Ureter (tissue), 1 donor: ENCODE data around the gene CEACAM21. TPM values are rescaled to one million over a fixed set of nuclear protein-coding genes. Genes with fewer than 3 reads are reported as not detected.
A peak's percentile ranks its signal among the peaks of the same experiment; 100 is the strongest.

Source experiments
- DNase-seq: peaks from one replicate; pipeline ENCODE4 v3.0.0-alpha.2; 2020; ENCODE audit warnings: low spot score
- total RNA-seq: library from RNA; stranded (reverse); gene quantifications from one replicate; pipeline ENCODE4 v1.2.4, GENCODE V29; 2023
- donor health status: DM: yes; HTN: yes; CAD: no.

CEACAM21 gene
- total RNA-seq, 1 donor from 2014 or later = 3.6 TPM

GRCh38 chr19:41616792-41617621, 41.0 kb downstream of the CEACAM21 start:
- peak; percentile 38 for DNase-seq

- no peak for DNase-seq
These were observed 42.2 kb downstream of the CEACAM21 start for GRCh38 chr19:41617941-41618730.

GRCh38 chr19:41619018-41619556, 43.1 kb downstream of the CEACAM21 start:
- no peak for DNase-seq

GRCh38 chr19:41620171-41620570, 44.2 kb downstream of the CEACAM21 start:
- no peak for DNase-seq

- DNase-seq = no peak
These were observed 45.3 kb downstream of the CEACAM21 start for GRCh38 chr19:41621226-41621625.

GRCh38 chr19:41621654-41622053, 45.7 kb downstream of the CEACAM21 start:
- DNase-seq = no peak

- no peak for DNase-seq
These were observed 47.4 kb downstream of the CEACAM21 start for GRCh38 chr19:41623360-41623759.

- DNase-seq = no peak
These were observed 48.5 kb downstream of the CEACAM21 start for GRCh38 chr19:41624515-41624914.

- DNase-seq = no peak
These were observed 49.0 kb downstream of the CEACAM21 start for GRCh38 chr19:41624937-41625336.

GRCh38 chr19:41626278-41626677, 50.3 kb downstream of the CEACAM21 start:
- DNase-seq = no peak

GRCh38 chr19:41626877-41627276, 50.9 kb downstream of the CEACAM21 start, which contains the start of gene CEACAM4:
Gene CEACAM4, minus strand, starts transcription at chr19:41627074. Its CDS starts 111 bp downstream, at chr19:41626963.
- no peak for DNase-seq

- no peak for DNase-seq
These were observed 52.2 kb downstream of the CEACAM21 start for GRCh38 chr19:41627966-41628675.

Other genes starting within 250 kb of the CEACAM21 start
- gene TGFB1, start 222.2 kb upstream of the CEACAM21 start, total RNA-seq = 26.3 TPM
- gene B9D2, start 212.0 kb upstream of the CEACAM21 start, total RNA-seq = 6.1 TPM
- gene TMEM91, start 199.6 kb upstream of the CEACAM21 start, total RNA-seq = 12.2 TPM
- 21.6 TPM for gene EXOSC5, start 178.8 kb upstream of the CEACAM21 start, total RNA-seq
- 19.8 TPM for gene BCKDHA, start 178.3 kb upstream of the CEACAM21 start, total RNA-seq
- 4.6 TPM for gene B3GNT8, start 148.8 kb upstream of the CEACAM21 start, total RNA-seq
- 33.6 TPM for gene DMAC2, start 136.3 kb upstream of the CEACAM21 start, total RNA-seq
- gene ERICH4, start 133.0 kb upstream of the CEACAM21 start, total RNA-seq = not detected
- gene CEACAM4, start 50.9 kb downstream of the CEACAM21 start, total RNA-seq = 2.4 TPM
- gene CEACAM7, start 112.1 kb downstream of the CEACAM21 start, total RNA-seq = 0.36 TPM
- 0.36 TPM for gene CEACAM5, start 132.5 kb downstream of the CEACAM21 start, total RNA-seq
- gene CEACAM6, start 179.4 kb downstream of the CEACAM21 start, total RNA-seq = 0.86 TPM
- gene CEACAM3, start 220.4 kb downstream of the CEACAM21 start, total RNA-seq = not detected